H9 (cell line): ENCODE results near the gene PYGO2. TPM values are rescaled to one million over a fixed set of nuclear protein-coding genes. Genes with fewer than 3 reads are reported as not detected.
A peak's percentile ranks its signal among the peaks of the same experiment; 100 is the strongest.

Experiments
- DNase-seq: peaks from one replicate; pipeline ENCODE4 v3.0.0-alpha.2; 2017
- H2AFZ ChIP-seq: one replicate; pipeline ENCODE4 v1.6.1; 2013; ENCODE audit warnings: mild to moderate bottlenecking, low read length, control low read depth, moderate library complexity
- H2AK5ac ChIP-seq: 2 replicates; pipeline ENCODE4 v1.6.1; 2013; ENCODE audit warnings: low read length, control low read depth, mixed read lengths; ENCODE audit not compliant: insufficient read length
- H2BK120ac ChIP-seq: one replicate; pipeline ENCODE4 v1.6.1; 2013; ENCODE audit warnings: low read depth, mild to moderate bottlenecking, low read length, control low read depth, inconsistent platforms; ENCODE audit not compliant: poor library complexity, severe bottlenecking
- H2BK12ac ChIP-seq: 2 replicates; pipeline ENCODE4 v1.6.1; 2013; ENCODE audit warnings: low read length, control low read depth, mixed read lengths, low read depth; ENCODE audit not compliant: insufficient read length
- H2BK15ac ChIP-seq: 2 replicates; pipeline ENCODE4 v1.6.1; 2013; ENCODE audit warnings: low read depth, low read length, control low read depth
- H2BK20ac ChIP-seq: one replicate; pipeline ENCODE4 v1.6.1; 2013; ENCODE audit warnings: low read depth, mild to moderate bottlenecking, low read length, control low read depth, inconsistent platforms; ENCODE audit not compliant: poor library complexity, severe bottlenecking
- H2BK5ac ChIP-seq: 2 replicates; pipeline ENCODE4 v1.6.1; 2013; ENCODE audit warnings: low read length, control low read depth, mixed read lengths; ENCODE audit not compliant: insufficient read length
- H3K14ac ChIP-seq: 2 replicates; pipeline ENCODE4 v1.6.1; 2013; ENCODE audit warnings: low read length, control low read depth; ENCODE audit not compliant: insufficient read depth
- H3K18ac ChIP-seq: 2 replicates; pipeline ENCODE4 v1.6.1; 2013; ENCODE audit warnings: low read depth, mild to moderate bottlenecking, mixed read lengths, low read length, control low read depth; ENCODE audit not compliant: insufficient read length
- H3K23ac ChIP-seq: 2 replicates; pipeline ENCODE4 v1.6.1; 2013; ENCODE audit warnings: low read length, control low read depth, mixed read lengths, low read depth; ENCODE audit not compliant: insufficient read length
- H3K23me2 ChIP-seq: 2 replicates; pipeline ENCODE4 v1.6.1; 2013; ENCODE audit warnings: low read depth, mild to moderate bottlenecking, mixed read lengths, low read length, control low read depth; ENCODE audit not compliant: insufficient read length, poor library complexity, severe bottlenecking
- H3K27ac ChIP-seq: 2 replicates; pipeline ENCODE4 v1.5.1; 2013; ENCODE audit warnings: low read length, control low read depth, mixed read lengths, low read depth; ENCODE audit not compliant: insufficient read length
- H3K27me3 ChIP-seq: 2 replicates; pipeline ENCODE4 v1.6.1; 2013; ENCODE audit warnings: low read length, control low read depth, inconsistent platforms; ENCODE audit not compliant: insufficient read depth
- H3K4ac ChIP-seq: 2 replicates; pipeline ENCODE4 v1.6.1; 2013; ENCODE audit warnings: low read depth, mild to moderate bottlenecking, control low read depth, inconsistent platforms, low read length, moderate library complexity
- H3K4me1 ChIP-seq: 2 replicates; pipeline ENCODE4 v1.6.1; 2013; ENCODE audit warnings: low read length, control low read depth, inconsistent platforms; ENCODE audit not compliant: insufficient read depth
- H3K4me2 ChIP-seq: 2 replicates; pipeline ENCODE4 v1.6.1; 2013; ENCODE audit warnings: low read length, control low read depth, mixed read lengths; ENCODE audit not compliant: insufficient read length, insufficient read depth
- H3K56ac ChIP-seq: 2 replicates; pipeline ENCODE4 v1.6.1; 2013; ENCODE audit warnings: low read depth, mild to moderate bottlenecking, mixed read lengths, low read length, control low read depth; ENCODE audit not compliant: insufficient read length
- H3K79me1 ChIP-seq: 2 replicates; pipeline ENCODE4 v1.6.1; 2013; ENCODE audit warnings: low read depth, mild to moderate bottlenecking, moderate library complexity, low read length, control low read depth, inconsistent platforms; ENCODE audit not compliant: insufficient read depth, poor library complexity, severe bottlenecking
- H3K79me2 ChIP-seq: 2 replicates; pipeline ENCODE4 v1.6.1; 2013; ENCODE audit warnings: low read length, control low read depth, inconsistent platforms; ENCODE audit not compliant: insufficient read depth
- H3K9ac ChIP-seq: 2 replicates; pipeline ENCODE4 v1.6.1; 2013; ENCODE audit warnings: low read length, control low read depth, mixed read lengths; ENCODE audit not compliant: insufficient read length; ENCODE audit errors: extremely low read depth
- H3K9me3 ChIP-seq: one replicate; pipeline ENCODE4 v1.6.1; 2013; ENCODE audit warnings: low read depth, low read length, inconsistent platforms; ENCODE audit not compliant: control insufficient read depth
- H3T11ph ChIP-seq: one replicate; pipeline ENCODE4 v1.6.1; 2013; ENCODE audit warnings: mild to moderate bottlenecking, low read length, control low read depth, inconsistent platforms
- H4K20me1 ChIP-seq: one replicate; pipeline ENCODE4 v1.6.1; 2013; ENCODE audit not compliant: control insufficient read depth, insufficient read length, insufficient read depth
- H4K5ac ChIP-seq: 2 replicates; pipeline ENCODE4 v1.6.1; 2013; ENCODE audit warnings: low read depth, mild to moderate bottlenecking, mixed read lengths, low read length, control low read depth; ENCODE audit not compliant: insufficient read length
- H4K8ac ChIP-seq: replicated peaks from 2 replicates; pipeline ENCODE4 v1.6.1; 2013; ENCODE audit warnings: low read length, control low read depth, mixed read lengths, low read depth; ENCODE audit not compliant: insufficient read length
- H4K91ac ChIP-seq: 2 replicates; pipeline ENCODE4 v1.6.1; 2013; ENCODE audit warnings: low read depth, mild to moderate bottlenecking, moderate library complexity, mixed read lengths, low read length, control low read depth; ENCODE audit not compliant: insufficient read length
- H3K27ac Mint-ChIP-seq, 3 experiments: 2 replicates in 2 of 3; 3 replicates in 1 of 3; pipeline ENCODE4 v1.8.0; 2020 to 2021; ENCODE audit warnings: mixed read lengths in 3 of 3, mild to moderate bottlenecking in 1 of 3, moderate library complexity in 1 of 3
- H3K27me3 Mint-ChIP-seq: 2 replicates; pipeline ENCODE4 v1.8.0; 2021; ENCODE audit warnings: low read depth, mild to moderate bottlenecking, moderate library complexity, mixed read lengths
- H3K36me3 Mint-ChIP-seq, 3 experiments: 2 replicates in 2 of 3; 3 replicates in 1 of 3; pipeline ENCODE4 v1.8.0; 2020 to 2021; ENCODE audit warnings: low read depth in 3 of 3, mixed read lengths in 3 of 3; ENCODE audit not compliant: insufficient read depth in 1 of 3
- H3K4me1 Mint-ChIP-seq, 2 experiments: 2 replicates each; pipeline ENCODE4 v1.8.0; 2020; ENCODE audit warnings: mixed read lengths in 2 of 2
- H3K4me3 Mint-ChIP-seq, 2 experiments: 2 replicates in 1 of 2; 3 replicates in 1 of 2; pipeline ENCODE4 v1.8.0; 2020 to 2021; ENCODE audit warnings: mild to moderate bottlenecking in 2 of 2, mixed read lengths in 2 of 2, moderate library complexity in 1 of 2
- H3K9me3 Mint-ChIP-seq, 2 experiments: 2 replicates in 1 of 2; 3 replicates in 1 of 2; pipeline ENCODE4 v1.8.0; 2020; ENCODE audit warnings: mild to moderate bottlenecking in 2 of 2, mixed read lengths in 2 of 2, moderate library complexity in 1 of 2
- WGBS: extraction: QIAGEN DNeasy Blood & Tissue Kit; methylation state at CpG from one replicate; pipeline ENCODE4 v1.1.7; 2013; ENCODE audit warnings: missing lambda C conversion rate, low lambda C conversion rate, mixed read lengths; ENCODE audit not compliant: insufficient read length; ENCODE audit errors: extremely low coverage; 5-methylcytosine and 5-hydroxymethylcytosine counted together
- total RNA-seq: library from RNA; stranded (reverse); gene quantifications from 2 replicates; pipeline ENCODE4 v1.2.1, GENCODE V29; 2021
- TF ChIP-seq, protein P1 (sequence below): fragments of 200-600 bp; sonication (generic); conservative IDR thresholded peaks from 3 replicates; pipeline ENCODE4 v1.8.0; 2021; ENCODE audit warnings: antibody characterized with exemption, mild to moderate bottlenecking

Gene PYGO2
- total RNA-seq, 1 experiment from 2014 or later: 38.7 TPM

- Mint-ChIP-seq H3K27me3 (no peaks in the 10 kb centered on the region), H3K9me3 (no peaks in the 10 kb centered on the region), H3K36me3 (peaks cover 13 to 32% (median 14%) of the 10 kb centered on the region in 3 experiments), H3K4me1 (peaks cover 40 to 43% of the 10 kb centered on the region in 2 experiments), H3K27ac (no peak overlapping the region; a peak in 4 of 7 replicates), H3K4me3 (no peak overlapping the region; a peak in 1 of 5 replicates)
- H3K18ac ChIP-seq: peak overlapping the region; percentile 78
- peaks cover 4% of the 10 kb centered on the region; the same call in 1 of the 2 replicates for H3K4me1 ChIP-seq
- H3K9ac ChIP-seq: peak overlapping the region; percentile 23
- no peak overlapping the region for H2AFZ ChIP-seq
- no peak overlapping the region for H2AK5ac ChIP-seq
- H3K27ac ChIP-seq: peak overlapping the region; percentile 97
- no peaks in the 10 kb centered on the region for H3K9me3 ChIP-seq
- no peaks in the 10 kb centered on the region for H3K27me3 ChIP-seq
- peak overlapping the region; percentile 2 for H2BK12ac ChIP-seq
- no peak for DNase-seq
- peak overlapping the region; percentile 5 for H2BK5ac ChIP-seq
- no peak overlapping the region; the same call in 1 of the 2 replicates for H3K4ac ChIP-seq
- no peak overlapping the region for H4K8ac ChIP-seq
- H3K79me2 ChIP-seq: peaks cover 31% of the 10 kb centered on the region
- WGBS: no CpG with 5 or more reads among the region's 3 CpGs
- no peak overlapping the region for H3K23ac ChIP-seq
- no peak overlapping the region for H2BK15ac ChIP-seq
- H2BK120ac ChIP-seq: peak overlapping the region; percentile 67
- H3T11ph ChIP-seq: peak overlapping the region; percentile 40
- no peak overlapping the region for H4K91ac ChIP-seq
- H2BK20ac ChIP-seq: no peak overlapping the region
- peaks cover 42% of the 10 kb centered on the region for H3K23me2 ChIP-seq
- peaks cover 7% of the 10 kb centered on the region for H3K79me1 ChIP-seq
- no peak overlapping the region for H3K56ac ChIP-seq
- H3K14ac ChIP-seq: peak overlapping the region; percentile 74; the same call in 1 of the 2 replicates
- no peaks in the 10 kb centered on the region for H4K20me1 ChIP-seq
- TF ChIP-seq, protein P1, sequence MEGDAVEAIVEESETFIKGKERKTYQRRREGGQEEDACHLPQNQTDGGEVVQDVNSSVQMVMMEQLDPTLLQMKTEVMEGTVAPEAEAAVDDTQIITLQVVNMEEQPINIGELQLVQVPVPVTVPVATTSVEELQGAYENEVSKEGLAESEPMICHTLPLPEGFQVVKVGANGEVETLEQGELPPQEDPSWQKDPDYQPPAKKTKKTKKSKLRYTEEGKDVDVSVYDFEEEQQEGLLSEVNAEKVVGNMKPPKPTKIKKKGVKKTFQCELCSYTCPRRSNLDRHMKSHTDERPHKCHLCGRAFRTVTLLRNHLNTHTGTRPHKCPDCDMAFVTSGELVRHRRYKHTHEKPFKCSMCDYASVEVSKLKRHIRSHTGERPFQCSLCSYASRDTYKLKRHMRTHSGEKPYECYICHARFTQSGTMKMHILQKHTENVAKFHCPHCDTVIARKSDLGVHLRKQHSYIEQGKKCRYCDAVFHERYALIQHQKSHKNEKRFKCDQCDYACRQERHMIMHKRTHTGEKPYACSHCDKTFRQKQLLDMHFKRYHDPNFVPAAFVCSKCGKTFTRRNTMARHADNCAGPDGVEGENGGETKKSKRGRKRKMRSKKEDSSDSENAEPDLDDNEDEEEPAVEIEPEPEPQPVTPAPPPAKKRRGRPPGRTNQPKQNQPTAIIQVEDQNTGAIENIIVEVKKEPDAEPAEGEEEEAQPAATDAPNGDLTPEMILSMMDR: no peak
- H4K5ac ChIP-seq: peak overlapping the region; percentile 8
- H3K4me2 ChIP-seq: peak overlapping the region; percentile 68
Measured at GRCh38 chr1:154972213-154972516, 10.6 kb upstream of the PYGO2 start.
